K562 (cell line): Measurements from ENCODE around the gene PPP6R1. TPM values are rescaled to one million over a fixed set of nuclear protein-coding genes. Genes with fewer than 3 reads are reported as not detected.

Source experiments
- ASH1L ChIP-seq: fragments of 450-650 bp; IDR thresholded peaks from 2 replicates; pipeline ENCODE4 v1.6.1; 2018; ENCODE audit warnings: borderline replicate concordance, mild to moderate bottlenecking, low read depth; ENCODE audit not compliant: partially characterized antibody
- BDP1 ChIP-seq: IDR thresholded peaks from 3 replicates; pipeline ENCODE4 v1.6.1; 2011; ENCODE audit not compliant: insufficient read length, insufficient read depth
- EWSR1 ChIP-seq: fragments of 450-650 bp; IDR thresholded peaks from 2 replicates; pipeline ENCODE4 v1.6.1; 2018; ENCODE audit warnings: borderline replicate concordance, mild to moderate bottlenecking, low read depth, moderate library complexity; ENCODE audit not compliant: partially characterized antibody
- FOXK2 ChIP-seq, 2 experiments: fragments of 450-650 bp; IDR thresholded peaks in 1 of 2; conservative IDR thresholded peaks in 1 of 2; 2 replicates each; pipeline ENCODE4 v1.6.1; 2016; ENCODE audit warnings: low read depth in 2 of 2, mild to moderate bottlenecking in 1 of 2
- HNRNPH1 ChIP-seq: fragments of 200-400 bp; formaldehyde crosslinking; optimal IDR thresholded peaks from 2 replicates; pipeline ENCODE3; 2017; ENCODE audit warnings: low read depth, mild to moderate bottlenecking, low read length, moderate library complexity
- KDM2B ChIP-seq: fragments of 250-450 bp; sonication (Bioruptor Pico); IDR thresholded peaks from 2 replicates; pipeline ENCODE4 v1.8.0; 2021; ENCODE audit warnings: mild to moderate bottlenecking, moderate library complexity
- LCOR ChIP-seq: sonication (generic); formaldehyde crosslinking; IDR thresholded peaks from 2 replicates; pipeline ENCODE4 v1.8.0; 2022; ENCODE audit warnings: mild to moderate bottlenecking, missing genetic modification reagents
- MBD2 ChIP-seq: sonication (generic); IDR thresholded peaks from 2 replicates; pipeline ENCODE4 v1.6.1; 2016; ENCODE audit warnings: low read depth, borderline replicate concordance
- NCOA4 ChIP-seq: fragments of 450-650 bp; IDR thresholded peaks from 2 replicates; pipeline ENCODE4 v1.6.1; 2018; ENCODE audit warnings: mild to moderate bottlenecking; ENCODE audit not compliant: partially characterized antibody
- SMARCC2 ChIP-seq: fragments of 450-650 bp; IDR thresholded peaks from 2 replicates; pipeline ENCODE4 v1.6.1; 2017; ENCODE audit warnings: antibody characterized with exemption, moderate library complexity, mild to moderate bottlenecking, low read depth
- ZBTB1 ChIP-seq: sonication (generic); formaldehyde crosslinking; IDR thresholded peaks from 2 replicates; pipeline ENCODE4 v1.8.1; 2023; ENCODE audit warnings: missing genetic modification reagents, low read depth, mild to moderate bottlenecking, borderline replicate concordance
- ZKSCAN3 ChIP-seq: fragments of 250-450 bp; sonication (Bioruptor Pico); IDR thresholded peaks from 2 replicates; pipeline ENCODE4 v1.4.0; 2020
- ZNF12 ChIP-seq: sonication (generic); formaldehyde crosslinking; IDR thresholded peaks from 2 replicates; pipeline ENCODE4 v1.4.0; 2020; ENCODE audit warnings: mild to moderate bottlenecking, missing genetic modification reagents
- polyA plus RNA-seq, 8 experiments: library from polyadenylated mRNA; depleted of rRNA in 4 of 8; stranded (reverse) in 5 of 8; unstranded in 3 of 8; fragments of >200 nt; fragmentation: Nextera tagmentation in 2 of 8; fragmentation: Illumina TruSeq in 1 of 8; extraction: Ambion mirVana in 2 of 8; extraction: Trizol in 1 of 8; gene quantifications; 2 replicates each; pipeline versions ENCODE4 v1.2.1 to v1.2.3, GENCODE V29; 2011 to 2014; ENCODE audit warnings: inconsistent platforms in 1 of 8, missing spikeins in 1 of 8
- total RNA-seq, 7 experiments: library from RNA; depleted of rRNA in 6 of 7; stranded (reverse); fragments of >200 nt in 6 of 7; fragmentation: Illumina TruSeq in 2 of 7; extraction: Trizol in 2 of 7; gene quantifications; 2 replicates each; pipeline versions ENCODE4 v1.2.1 to v1.2.3, GENCODE V29; 2011 to 2021; ENCODE audit warnings: low replicate concordance in 1 of 7
- TF ChIP-seq, protein P1 (sequence below), 3 experiments: fragments of 200-800 bp in 1 of 3; sonication (Bioruptor generic) in 1 of 3; sonication (generic) in 1 of 3; formaldehyde crosslinking in 1 of 3; IDR thresholded peaks; 2 replicates each; pipeline versions ENCODE4 v1.6.1 to v1.8.0; 2016 to 2022; ENCODE audit warnings: mild to moderate bottlenecking in 2 of 3, missing compliant biosample characterization in 2 of 3, missing genetic modification characterization in 2 of 3, missing genetic modification reagents in 1 of 3
- TF ChIP-seq, protein P2 (sequence below): IDR thresholded peaks from 2 replicates; pipeline ENCODE4 v1.6.1; 2014; ENCODE audit warnings: antibody characterized with exemption

Gene PPP6R1
- total and polyA plus RNA-seq, 9 of the 15 experiments (the other 6 are each of a cell fraction or from before 2014, with no cell fraction given): 0.48 to 135 (median 37.2) TPM

DNA sequence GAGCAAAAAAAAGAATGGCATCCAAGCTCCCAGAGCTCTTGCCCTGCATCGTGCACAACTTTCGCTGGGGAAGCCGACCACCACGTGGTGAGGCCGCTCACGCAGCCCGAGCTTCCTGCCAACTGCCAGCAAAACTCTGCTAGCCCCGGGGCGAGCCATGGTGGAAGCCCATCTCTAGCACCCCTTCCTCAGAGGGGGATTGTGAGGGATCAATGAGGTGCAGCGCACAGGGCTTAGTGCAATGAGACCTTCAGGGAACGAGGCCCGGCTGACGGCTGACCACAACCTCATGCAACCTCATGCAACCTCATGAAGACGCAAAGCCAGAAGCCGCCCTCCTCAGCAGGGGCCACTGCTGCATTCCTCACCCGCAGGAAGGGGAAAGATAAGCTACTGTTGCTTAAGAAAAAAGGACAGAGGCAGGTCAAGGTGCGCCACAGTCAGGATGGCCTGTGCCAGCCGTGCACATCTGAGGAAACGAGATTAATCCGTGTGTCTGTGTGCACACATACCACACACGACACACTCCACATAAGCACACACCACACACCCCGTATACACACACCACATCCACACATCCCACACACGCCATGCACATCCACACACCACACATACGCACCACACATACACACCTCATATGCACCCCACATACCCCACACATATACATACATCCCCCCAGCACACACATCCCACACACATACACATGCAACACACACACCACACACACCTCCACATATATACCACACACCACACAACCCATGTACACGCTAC lies 11.5 kb upstream of the PPP6R1 start (continued):
- TF ChIP-seq ZKSCAN3 (CRISPR knock-in tag): no peak
- TF ChIP-seq ASH1L: no peak
- TF ChIP-seq LCOR: no peak
- TF ChIP-seq FOXK2 (conservative IDR thresholded peaks at IDR 0.05 in 1 of 2, IDR thresholded peaks at IDR 0.05 in 1 of 2; ENCODE audit: low read depth in 2 of 2): no peak
- no peak for TF ChIP-seq ZNF12 (CRISPR knock-in tag)
- TF ChIP-seq KDM2B (CRISPR knock-in tag): no peak
- TF ChIP-seq MBD2: no peak
- no peak for TF ChIP-seq BDP1
- TF ChIP-seq, protein P1, sequence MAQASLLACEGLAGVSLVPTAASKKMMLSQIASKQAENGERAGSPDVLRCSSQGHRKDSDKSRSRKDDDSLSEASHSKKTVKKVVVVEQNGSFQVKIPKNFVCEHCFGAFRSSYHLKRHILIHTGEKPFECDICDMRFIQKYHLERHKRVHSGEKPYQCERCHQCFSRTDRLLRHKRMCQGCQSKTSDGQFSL (CRISPR knock-in tag; IDR thresholded peaks at IDR 0.05): no peak
- TF ChIP-seq, protein P1 (tag; IDR thresholded peaks at IDR 0.05): no peak
- TF ChIP-seq ZBTB1: no peak
- TF ChIP-seq EWSR1: no peak
- TF ChIP-seq, protein P2, sequence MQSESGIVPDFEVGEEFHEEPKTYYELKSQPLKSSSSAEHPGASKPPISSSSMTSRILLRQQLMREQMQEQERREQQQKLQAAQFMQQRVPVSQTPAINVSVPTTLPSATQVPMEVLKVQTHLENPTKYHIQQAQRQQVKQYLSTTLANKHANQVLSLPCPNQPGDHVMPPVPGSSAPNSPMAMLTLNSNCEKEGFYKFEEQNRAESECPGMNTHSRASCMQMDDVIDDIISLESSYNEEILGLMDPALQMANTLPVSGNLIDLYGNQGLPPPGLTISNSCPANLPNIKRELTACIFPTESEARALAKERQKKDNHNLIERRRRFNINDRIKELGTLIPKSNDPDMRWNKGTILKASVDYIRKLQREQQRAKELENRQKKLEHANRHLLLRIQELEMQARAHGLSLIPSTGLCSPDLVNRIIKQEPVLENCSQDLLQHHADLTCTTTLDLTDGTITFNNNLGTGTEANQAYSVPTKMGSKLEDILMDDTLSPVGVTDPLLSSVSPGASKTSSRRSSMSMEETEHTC: no peak
- no peak for TF ChIP-seq HNRNPH1
- TF ChIP-seq SMARCC2: no peak
- TF ChIP-seq NCOA4: no peak
